HG03565 (cell line): Measurements from ENCODE around the gene UNC93A.

Experiments used
- ATAC-seq: cut with Tn5 transposase; IDR thresholded peaks from one replicate; pipeline ENCODE4 v1.9.1; 2021; ENCODE audit warnings: mild to moderate bottlenecking, moderate library complexity; ENCODE audit not compliant: unreplicated experiment

Gene UNC93A

GRCh38 chr6:167293088-167293589 lies 2.0 kb downstream of the UNC93A start:
- ATAC-seq: no peak

- no peak for ATAC-seq
Measured at GRCh38 chr6:167293590-167294091, 2.5 kb downstream of the UNC93A start.

- no peak for ATAC-seq
Measured at GRCh38 chr6:167294241-167294640, 3.1 kb downstream of the UNC93A start.

GRCh38 chr6:167294651-167295494 lies 3.8 kb downstream of the UNC93A start:
- ATAC-seq: no peak

GRCh38 chr6:167295495-167296292 lies 4.6 kb downstream of the UNC93A start:
- no peak for ATAC-seq

- no peak for ATAC-seq
Measured at GRCh38 chr6:167296293-167296690, 5.2 kb downstream of the UNC93A start.

- ATAC-seq: no peak
Measured at GRCh38 chr6:167296902-167297301, 5.8 kb downstream of the UNC93A start.

- ATAC-seq: no peak
Measured at GRCh38 chr6:167298127-167298526, 7.0 kb downstream of the UNC93A start.

GRCh38 chr6:167299641-167300308 lies 8.7 kb downstream of the UNC93A start:
- ATAC-seq: no peak

- no peak for ATAC-seq
Measured at GRCh38 chr6:167300902-167301777, 10.0 kb downstream of the UNC93A start.

- ATAC-seq: no peak
Measured at GRCh38 chr6:167302074-167302473, 11.0 kb downstream of the UNC93A start.

- ATAC-seq: no peak
Measured at GRCh38 chr6:167302796-167303195, 11.7 kb downstream of the UNC93A start.

- no peak for ATAC-seq
Measured at GRCh38 chr6:167303675-167304625, 12.8 kb downstream of the UNC93A start.

GRCh38 chr6:167304912-167305311 lies 13.8 kb downstream of the UNC93A start:
- no peak for ATAC-seq

- ATAC-seq: no peak
Measured at GRCh38 chr6:167305796-167306195, 14.7 kb downstream of the UNC93A start.

- ATAC-seq: no peak
Measured at GRCh38 chr6:167306401-167306998, 15.4 kb downstream of the UNC93A start.

GRCh38 chr6:167307342-167307955 lies 16.3 kb downstream of the UNC93A start:
- ATAC-seq: no peak

GRCh38 chr6:167308207-167308606 lies 17.1 kb downstream of the UNC93A start:
- no peak for ATAC-seq
